ENCODE measurements around the gene LY6G6D. TPM values are rescaled to one million over a fixed set of nuclear protein-coding genes. Genes with fewer than 3 reads are reported as not detected.

Gene LY6G6D
- total and polyA plus RNA-seq, 2 of the 13 experiments (the other 11 are each of a cell fraction or from before 2014, with no cell fraction given): not detected

- TF ChIP-seq ZNF766 (CRISPR knock-in tag; IDR thresholded peaks at IDR 0.05; ENCODE audit: borderline replicate concordance): peak; percentile 65; the same call in 1 of the 2 replicates
- no peak; the same call in 1 of the 2 replicates for TF ChIP-seq ZNF740 (CRISPR knock-in tag; IDR thresholded peaks at IDR 0.05)
- TF ChIP-seq MYNN (CRISPR knock-in tag; IDR thresholded peaks at IDR 0.05; ENCODE audit: low read depth): no peak
- TF ChIP-seq TCF12 (IDR thresholded peaks at IDR 0.05): no peak
- TF ChIP-seq TCF12 (CRISPR knock-in tag; IDR thresholded peaks at IDR 0.05): no peak; the same call in 1 of the 2 replicates
- 0 out of 2 replicates have a peak, but pooled peaks have one; percentile 28 for TF ChIP-seq ZNF703 (CRISPR knock-in tag; IDR thresholded peaks at IDR 0.05; ENCODE audit: borderline replicate concordance)
- TF ChIP-seq ZNF232 (CRISPR knock-in tag; IDR thresholded peaks at IDR 0.05; ENCODE audit: borderline replicate concordance): no peak
- TF ChIP-seq, protein P1, sequence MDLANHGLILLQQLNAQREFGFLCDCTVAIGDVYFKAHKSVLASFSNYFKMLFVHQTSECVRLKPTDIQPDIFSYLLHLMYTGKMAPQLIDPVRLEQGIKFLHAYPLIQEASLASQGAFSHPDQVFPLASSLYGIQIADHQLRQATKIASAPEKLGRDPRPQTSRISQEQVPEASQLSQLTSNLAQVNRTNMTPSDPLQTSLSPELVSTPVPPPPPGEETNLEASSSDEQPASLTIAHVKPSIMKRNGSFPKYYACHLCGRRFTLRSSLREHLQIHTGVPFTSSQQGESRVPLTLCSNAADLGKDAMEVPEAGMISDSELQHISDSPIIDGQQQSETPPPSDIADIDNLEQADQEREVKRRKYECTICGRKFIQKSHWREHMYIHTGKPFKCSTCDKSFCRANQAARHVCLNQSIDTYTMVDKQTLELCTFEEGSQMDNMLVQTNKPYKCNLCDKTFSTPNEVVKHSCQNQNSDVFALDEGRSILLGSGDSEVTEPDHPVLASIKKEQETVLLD (CRISPR knock-in tag; IDR thresholded peaks at IDR 0.05; ENCODE audit: low read depth): no peak
- TF ChIP-seq ZSCAN22 (CRISPR knock-in tag; IDR thresholded peaks at IDR 0.05): no peak
- TF ChIP-seq IKZF4 (CRISPR knock-in tag; IDR thresholded peaks at IDR 0.05; ENCODE audit: borderline replicate concordance, low read depth, not compliant biosample characterization): no peak
- TF ChIP-seq MAFK (conservative IDR thresholded peaks at IDR 0.05 in 1 of 2, IDR thresholded peaks at IDR 0.05 in 1 of 2; ENCODE audit: low read length in 2 of 2): no peak
- 0 out of 2 replicates have a peak, but pooled peaks have one; percentile 34 for TF ChIP-seq ZFP1 (CRISPR knock-in tag; IDR thresholded peaks at IDR 0.05)
- TF ChIP-seq RELA (CRISPR knock-in tag; IDR thresholded peaks at IDR 0.05): no peak
- TF ChIP-seq ZC3H4 (CRISPR knock-in tag; IDR thresholded peaks at IDR 0.05; ENCODE audit: borderline replicate concordance): no peak; the same call in 1 of the 2 replicates
- no peak for TF ChIP-seq GLI4 (CRISPR knock-in tag; IDR thresholded peaks at IDR 0.05; ENCODE audit: borderline replicate concordance)
- no peak for TF ChIP-seq IKZF1 (IDR thresholded peaks at IDR 0.05)
- TF ChIP-seq, protein P2, sequence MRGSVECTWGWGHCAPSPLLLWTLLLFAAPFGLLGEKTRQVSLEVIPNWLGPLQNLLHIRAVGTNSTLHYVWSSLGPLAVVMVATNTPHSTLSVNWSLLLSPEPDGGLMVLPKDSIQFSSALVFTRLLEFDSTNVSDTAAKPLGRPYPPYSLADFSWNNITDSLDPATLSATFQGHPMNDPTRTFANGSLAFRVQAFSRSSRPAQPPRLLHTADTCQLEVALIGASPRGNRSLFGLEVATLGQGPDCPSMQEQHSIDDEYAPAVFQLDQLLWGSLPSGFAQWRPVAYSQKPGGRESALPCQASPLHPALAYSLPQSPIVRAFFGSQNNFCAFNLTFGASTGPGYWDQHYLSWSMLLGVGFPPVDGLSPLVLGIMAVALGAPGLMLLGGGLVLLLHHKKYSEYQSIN (CRISPR knock-in tag; IDR thresholded peaks at IDR 0.05; ENCODE audit: borderline replicate concordance): no peak
- TF ChIP-seq JARID2 (CRISPR knock-in tag; IDR thresholded peaks at IDR 0.05; ENCODE audit: insufficient replicate concordance): no peak
- TF ChIP-seq, protein P3, sequence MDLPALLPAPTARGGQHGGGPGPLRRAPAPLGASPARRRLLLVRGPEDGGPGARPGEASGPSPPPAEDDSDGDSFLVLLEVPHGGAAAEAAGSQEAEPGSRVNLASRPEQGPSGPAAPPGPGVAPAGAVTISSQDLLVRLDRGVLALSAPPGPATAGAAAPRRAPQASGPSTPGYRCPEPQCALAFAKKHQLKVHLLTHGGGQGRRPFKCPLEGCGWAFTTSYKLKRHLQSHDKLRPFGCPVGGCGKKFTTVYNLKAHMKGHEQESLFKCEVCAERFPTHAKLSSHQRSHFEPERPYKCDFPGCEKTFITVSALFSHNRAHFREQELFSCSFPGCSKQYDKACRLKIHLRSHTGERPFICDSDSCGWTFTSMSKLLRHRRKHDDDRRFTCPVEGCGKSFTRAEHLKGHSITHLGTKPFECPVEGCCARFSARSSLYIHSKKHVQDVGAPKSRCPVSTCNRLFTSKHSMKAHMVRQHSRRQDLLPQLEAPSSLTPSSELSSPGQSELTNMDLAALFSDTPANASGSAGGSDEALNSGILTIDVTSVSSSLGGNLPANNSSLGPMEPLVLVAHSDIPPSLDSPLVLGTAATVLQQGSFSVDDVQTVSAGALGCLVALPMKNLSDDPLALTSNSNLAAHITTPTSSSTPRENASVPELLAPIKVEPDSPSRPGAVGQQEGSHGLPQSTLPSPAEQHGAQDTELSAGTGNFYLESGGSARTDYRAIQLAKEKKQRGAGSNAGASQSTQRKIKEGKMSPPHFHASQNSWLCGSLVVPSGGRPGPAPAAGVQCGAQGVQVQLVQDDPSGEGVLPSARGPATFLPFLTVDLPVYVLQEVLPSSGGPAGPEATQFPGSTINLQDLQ (CRISPR knock-in tag; IDR thresholded peaks at IDR 0.05): 0 out of 2 replicates have a peak, but pooled peaks have one; percentile 14
- no peak; the same call in 1 of the 2 replicates for TF ChIP-seq ZFP36L1 (CRISPR knock-in tag; IDR thresholded peaks at IDR 0.05)
- 0 out of 2 replicates have a peak, but pooled peaks have one; percentile 20 for TF ChIP-seq TBP (CRISPR knock-in tag; IDR thresholded peaks at IDR 0.05)
- peak; percentile 59; the same call in 1 of the 2 replicates for TF ChIP-seq PPARG (CRISPR knock-in tag; conservative IDR thresholded peaks at IDR 0.05)
- TF ChIP-seq, protein P4, sequence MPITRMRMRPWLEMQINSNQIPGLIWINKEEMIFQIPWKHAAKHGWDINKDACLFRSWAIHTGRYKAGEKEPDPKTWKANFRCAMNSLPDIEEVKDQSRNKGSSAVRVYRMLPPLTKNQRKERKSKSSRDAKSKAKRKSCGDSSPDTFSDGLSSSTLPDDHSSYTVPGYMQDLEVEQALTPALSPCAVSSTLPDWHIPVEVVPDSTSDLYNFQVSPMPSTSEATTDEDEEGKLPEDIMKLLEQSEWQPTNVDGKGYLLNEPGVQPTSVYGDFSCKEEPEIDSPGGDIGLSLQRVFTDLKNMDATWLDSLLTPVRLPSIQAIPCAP (CRISPR knock-in tag; IDR thresholded peaks at IDR 0.05; ENCODE audit: low read depth): no peak
- no peak for TF ChIP-seq ARNT (IDR thresholded peaks at IDR 0.05)
These were observed 49.4 kb upstream of the LY6G6D start, which contains the start of gene CSNK2B (continued) for GRCh38 chr6:31665501-31666336.

Measured in HepG2 (cell line).